Thyroid gland (tissue), 4 donors: ENCODE data around the gene CYP1A2. TPM values are rescaled to one million over a fixed set of nuclear protein-coding genes. Genes with fewer than 3 reads are reported as not detected.

Source experiments
- DNase-seq, 2 donors: peaks; one replicate each; pipeline ENCODE4 v3.0.0-alpha.2; 2019
- H3K27ac ChIP-seq, 3 donors: fragments of 200-600 bp; sonication (generic); 1 replicate in 2 of 3; 2 replicates in 1 of 3; pipeline ENCODE4 v1.5.1; 2016 to 2019; ENCODE audit warnings: mild to moderate bottlenecking in 1 of 3, moderate library complexity in 1 of 3
- H3K27me3 ChIP-seq: fragments of 200-600 bp; sonication (generic); one replicate; pipeline ENCODE4 v1.5.1; 2019
- H3K36me3 ChIP-seq, 2 donors: fragments of 200-600 bp; sonication (generic); one replicate each; pipeline ENCODE4 v1.5.1; 2016 to 2019
- H3K4me1 ChIP-seq, 2 donors: fragments of 200-600 bp; sonication (generic); one replicate each; pipeline ENCODE4 v1.5.1; 2017 to 2019
- H3K4me3 ChIP-seq, 3 donors: fragments of 200-600 bp; sonication (generic); replicated peaks in 1 of 3; 1 replicate in 2 of 3; 2 replicates in 1 of 3; pipeline ENCODE4 v1.5.1; 2016; ENCODE audit warnings: mild to moderate bottlenecking in 1 of 3
- H3K9me3 ChIP-seq: fragments of 200-600 bp; sonication (generic); one replicate; pipeline ENCODE4 v1.5.1; 2017
- CTCF ChIP-seq, 6 experiments: fragments of 200-600 bp in 3 of 6; fragments of 450-650 bp in 3 of 6; sonication (generic) in 3 of 6; IDR thresholded peaks; one replicate each; pipeline ENCODE4 v1.5.1; 2016 to 2019; ENCODE audit warnings: antibody characterized with exemption in 6 of 6, mild to moderate bottlenecking in 2 of 6, inconsistent platforms in 1 of 6, moderate library complexity in 1 of 6
- POLR2A ChIP-seq, 2 donors: fragments of 450-650 bp; IDR thresholded peaks; one replicate each; pipeline ENCODE4 v1.6.1; 2017; ENCODE audit warnings: antibody characterized with exemption in 2 of 2, mild to moderate bottlenecking in 2 of 2, moderate library complexity in 1 of 2
- WGBS, 2 donors: methylation state at CpG; one replicate each; pipeline ENCODE4 v1.1.5; 2017; 5-methylcytosine and 5-hydroxymethylcytosine counted together
- intact Hi-C: fragments of 100-400 bp; cut with DNase I; formaldehyde crosslinking; loops from one replicate; pipeline ENCODE4 v1.15.1; 2023
- total RNA-seq, 4 donors: library from RNA; depleted of rRNA; stranded (reverse); fragments of >200 nt; gene quantifications; one replicate each; pipeline ENCODE4 v1.2.3, GENCODE V29; 2016

CYP1A2 gene
- total RNA-seq, 4 donors from 2014 or later: 1.3 to 9.9 (median 2.9) TPM

- intact Hi-C loops: no loop called here
- TF ChIP-seq CTCF (IDR thresholded peaks at IDR 0.05) (no peak), POLR2A (IDR thresholded peaks at IDR 0.05) (no peak)
- 80 to 84% methylated on average over 5 of the region's 5 CpGs for WGBS, 2 donors
Measured at GRCh38 chr15:74716651-74717050, 32.0 kb upstream of the CYP1A2 start.

GRCh38 chr15:74722591-74722990 lies 26.1 kb upstream of the CYP1A2 start:
- Histone ChIP-seq H3K27me3 (no peaks in the 10 kb centered on the region), H3K4me1 (peaks cover 10 to 16% of the 10 kb centered on the region in 2 donors), H3K4me3 (no peak overlapping the region), H3K27ac (no peak overlapping the region), H3K36me3 (no peaks in the 10 kb centered on the region), H3K9me3 (no peaks in the 10 kb centered on the region)
- intact Hi-C loops: no loop called here
- TF ChIP-seq CTCF (IDR thresholded peaks at IDR 0.05) (no peak), POLR2A (IDR thresholded peaks at IDR 0.05) (no peak)
- 81 to 92% methylated on average over 5 to 10 of the region's 13 CpGs for WGBS, 2 donors
- DNase-seq: no peak

More at GRCh38 chr15:74716651-74717050, 32.0 kb upstream of the CYP1A2 start:
- DNase-seq: no peak
- Histone ChIP-seq H3K36me3 (no peaks in the 10 kb centered on the region), H3K9me3 (no peaks in the 10 kb centered on the region), H3K4me3 (no peak overlapping the region), H3K27me3 (no peaks in the 10 kb centered on the region), H3K27ac (no peak overlapping the region), H3K4me1 (no peaks in the 10 kb centered on the region)

- WGBS, 2 donors: 66 to 88% methylated on average over 1 of the region's 1 CpG
Measured at GRCh38 chr15:74723187-74723586, 25.5 kb upstream of the CYP1A2 start.

GRCh38 chr15:74723754-74724334 lies 24.8 kb upstream of the CYP1A2 start:
- H3K36me3 ChIP-seq: no peaks in the 10 kb centered on the region
- H3K4me3 ChIP-seq: no peak overlapping the region
- no peaks in the 10 kb centered on the region for H3K9me3 ChIP-seq
- DNase-seq: no peak
- intact Hi-C loops: no loop called here
- peaks cover 14 to 21% of the 10 kb centered on the region in 2 donors for H3K4me1 ChIP-seq
- WGBS, 2 donors: 57 to 61% methylated on average over 1 of the region's 1 CpG
- H3K27me3 ChIP-seq: no peaks in the 10 kb centered on the region
- TF ChIP-seq CTCF (IDR thresholded peaks at IDR 0.05) (no peak), POLR2A (IDR thresholded peaks at IDR 0.05) (no peak)
- H3K27ac ChIP-seq: no peak overlapping the region

More at GRCh38 chr15:74723187-74723586, 25.5 kb upstream of the CYP1A2 start:
- no peak for DNase-seq
- H3K4me3 ChIP-seq: no peak overlapping the region
- TF ChIP-seq POLR2A (IDR thresholded peaks at IDR 0.05): no peak
- no peak for TF ChIP-seq CTCF (IDR thresholded peaks at IDR 0.05)
- H3K4me1 ChIP-seq: peaks cover 14 to 21% of the 10 kb centered on the region in 2 donors
- no peaks in the 10 kb centered on the region for H3K36me3 ChIP-seq
- no peaks in the 10 kb centered on the region for H3K27me3 ChIP-seq
- intact Hi-C loops: no loop called here
- H3K9me3 ChIP-seq: no peaks in the 10 kb centered on the region
- no peak overlapping the region for H3K27ac ChIP-seq

GRCh38 chr15:74724570-74725224 lies 23.9 kb upstream of the CYP1A2 start:
- H3K4me1 ChIP-seq: peaks cover 14 to 21% of the 10 kb centered on the region in 2 donors

More at GRCh38 chr15:74724570-74725224, 23.9 kb upstream of the CYP1A2 start:
- Histone ChIP-seq H3K9me3 (no peaks in the 10 kb centered on the region), H3K4me3 (no peak overlapping the region), H3K27ac (no peak overlapping the region), H3K36me3 (no peaks in the 10 kb centered on the region), H3K27me3 (no peaks in the 10 kb centered on the region)
- intact Hi-C loops: no loop called here
- no peak for TF ChIP-seq POLR2A (IDR thresholded peaks at IDR 0.05)
- no peak for TF ChIP-seq CTCF (IDR thresholded peaks at IDR 0.05)
- no peak for DNase-seq
